H1 (cell line): ENCODE data around the gene PTPRG. TPM values are rescaled to one million over a fixed set of nuclear protein-coding genes. Genes with fewer than 3 reads are reported as not detected.
A peak's percentile ranks its signal among the peaks of the same experiment; 100 is the strongest.

Experiments
- CTCF ChIA-PET: fragments of 300-600 bp; sonication (Branson Sonifier 250); formaldehyde crosslinking; loops from one replicate; lab custom pipeline; 2021; ENCODE audit not compliant: partially characterized antibody; lab: Charles Lee
- POLR2A ChIA-PET: fragments of 300-600 bp; sonication (Branson Sonifier 250); formaldehyde crosslinking; loops from one replicate; lab custom pipeline; 2021; ENCODE audit warnings: inconsistent platforms; ENCODE audit not compliant: partially characterized antibody; lab: Charles Lee
- DNase-seq, 2 experiments: peaks; one replicate each; pipeline versions ENCODE4 v3.0.0 to v3.0.0-alpha.2; 2010 to 2022; ENCODE audit warnings: low spot score in 2 of 2, low read depth in 1 of 2, mixed read lengths in 1 of 2
- FAIRE-seq: peaks from 2 replicates; lab custom pipeline; 2011; peaks lifted over from hg19 to GRCh38; lab: Jason Lieb, UNC
- H2AFZ ChIP-seq: 2 replicates; pipeline ENCODE4 v1.8.1; 2012; ENCODE audit warnings: low read length, inconsistent platforms
- H2AK5ac ChIP-seq: 2 replicates; pipeline ENCODE4 v1.6.1; 2013; ENCODE audit warnings: low read depth, low read length
- H2BK120ac ChIP-seq: replicated peaks from 2 replicates; pipeline ENCODE3; 2013; ENCODE audit warnings: low read depth, low read length, inconsistent platforms
- H2BK12ac ChIP-seq: 2 replicates; pipeline ENCODE4 v1.6.1; 2013; ENCODE audit warnings: low read depth, low read length
- H2BK15ac ChIP-seq: 2 replicates; pipeline ENCODE4 v1.6.1; 2013; ENCODE audit warnings: low read length
- H2BK20ac ChIP-seq: 2 replicates; pipeline ENCODE4 v1.6.1; 2013; ENCODE audit warnings: low read length
- H2BK5ac ChIP-seq: 2 replicates; pipeline ENCODE4 v1.6.1; 2013; ENCODE audit warnings: low read depth, low read length
- H3K14ac ChIP-seq: 2 replicates; pipeline ENCODE4 v1.6.1; 2013; ENCODE audit warnings: inconsistent platforms; ENCODE audit not compliant: insufficient read length
- H3K18ac ChIP-seq: 2 replicates; pipeline ENCODE4 v1.6.1; 2013; ENCODE audit warnings: low read length; ENCODE audit errors: extremely low read depth
- H3K23ac ChIP-seq: 2 replicates; pipeline ENCODE4 v1.6.1; 2013; ENCODE audit warnings: inconsistent platforms; ENCODE audit not compliant: insufficient read length
- H3K23me2 ChIP-seq: 2 replicates; pipeline ENCODE4 v1.6.1; 2013; ENCODE audit warnings: low read depth, low read length
- H3K27ac ChIP-seq: 2 replicates; pipeline ENCODE4 v1.6.1; 2011; ENCODE audit warnings: low read depth, low read length, inconsistent platforms
- H3K27me3 ChIP-seq, 4 experiments: replicated peaks in 1 of 4; 1 replicate in 1 of 4; 2 replicates in 3 of 4; pipeline versions ENCODE4 v1.6.1 to v1.8.1; 2011 to 2013; ENCODE audit warnings: low read length in 3 of 4, mild to moderate bottlenecking in 3 of 4, inconsistent platforms in 2 of 4, mixed read lengths in 2 of 4, moderate library complexity in 1 of 4; ENCODE audit not compliant: control insufficient read depth in 3 of 4, insufficient read depth in 3 of 4; ENCODE audit errors: extremely low read depth in 1 of 4
- H3K36me3 ChIP-seq, 4 experiments: 2 replicates each; pipeline versions ENCODE4 v1.6.1 to v1.8.1; 2011 to 2013; ENCODE audit warnings: mild to moderate bottlenecking in 4 of 4, low read length in 3 of 4, moderate library complexity in 2 of 4, control low read depth in 1 of 4, inconsistent platforms in 1 of 4; ENCODE audit not compliant: insufficient read depth in 4 of 4, control insufficient read depth in 2 of 4
- H3K4ac ChIP-seq: replicated peaks from 2 replicates; pipeline ENCODE3; 2013; ENCODE audit warnings: low read length, low read depth, mixed read lengths, inconsistent platforms; ENCODE audit not compliant: insufficient read length
- H3K4me1 ChIP-seq, 4 experiments: replicated peaks in 1 of 4; 1 replicate in 1 of 4; 2 replicates in 3 of 4; pipeline versions ENCODE4 v1.6.1 to v1.8.1; 2011 to 2013; ENCODE audit warnings: low read length in 3 of 4, inconsistent platforms in 2 of 4, mixed read lengths in 1 of 4; ENCODE audit not compliant: insufficient read depth in 4 of 4, control insufficient read depth in 3 of 4
- H3K4me2 ChIP-seq, 2 experiments: 2 replicates each; pipeline versions ENCODE4 v1.6.1 to v1.8.1; 2011 to 2013; ENCODE audit warnings: low read depth in 2 of 2, low read length in 2 of 2, control low read depth in 1 of 2, inconsistent platforms in 1 of 2, mild to moderate bottlenecking in 1 of 2; ENCODE audit not compliant: insufficient read depth in 1 of 2
- H3K4me3 ChIP-seq, 4 experiments: fragments of 200-600, 300-600 bp in 1 of 4; sonication (generic), shearing (Covaris generic), sonication (Bioruptor Twin) in 1 of 4; 2 replicates each; pipeline versions ENCODE4 v1.5.1 to v1.8.1; 2011 to 2016; ENCODE audit warnings: low read length in 4 of 4, low read depth in 3 of 4, control low read depth in 2 of 4, inconsistent platforms in 2 of 4, mild to moderate bottlenecking in 2 of 4, mixed read lengths in 1 of 4, moderate library complexity in 1 of 4; ENCODE audit not compliant: insufficient read depth in 2 of 4; ENCODE audit errors: extremely low read depth in 1 of 4
- H3K56ac ChIP-seq: replicated peaks from 2 replicates; pipeline ENCODE3; 2013; ENCODE audit warnings: low read depth, mild to moderate bottlenecking, mixed read lengths, low read length, inconsistent platforms; ENCODE audit not compliant: insufficient read length
- H3K79me1 ChIP-seq: 2 replicates; pipeline ENCODE4 v1.6.1; 2013; ENCODE audit warnings: low read depth, low read length, control low read depth
- H3K79me2 ChIP-seq, 2 experiments: 2 replicates each; pipeline versions ENCODE4 v1.6.1 to v1.8.1; 2012 to 2013; ENCODE audit warnings: low read length in 2 of 2, mild to moderate bottlenecking in 2 of 2, inconsistent platforms in 1 of 2; ENCODE audit not compliant: insufficient read depth in 2 of 2, control insufficient read depth in 1 of 2
- H3K9ac ChIP-seq, 4 experiments: replicated peaks in 1 of 4; 1 replicate in 1 of 4; 2 replicates in 3 of 4; pipeline versions ENCODE4 v1.6.1 to v1.8.1; 2011 to 2013; ENCODE audit warnings: low read depth in 3 of 4, low read length in 3 of 4, control low read depth in 2 of 4, mild to moderate bottlenecking in 2 of 4, moderate library complexity in 2 of 4, inconsistent platforms in 1 of 4; ENCODE audit errors: extremely low read depth in 1 of 4
- H3K9me3 ChIP-seq, 2 experiments: 2 replicates each; pipeline versions ENCODE4 v1.6.1 to v1.8.1; 2012 to 2013; ENCODE audit warnings: mild to moderate bottlenecking in 2 of 2, moderate library complexity in 2 of 2, control low read depth in 1 of 2, inconsistent platforms in 1 of 2, low read depth in 1 of 2, low read length in 1 of 2, mixed read lengths in 1 of 2; ENCODE audit not compliant: insufficient read depth in 2 of 2
- H4K20me1 ChIP-seq, 2 experiments: replicated peaks in 1 of 2; 2 replicates each; pipeline versions ENCODE3 to v1.8.1; 2011 to 2013; ENCODE audit warnings: inconsistent platforms in 2 of 2, low read length in 2 of 2, mild to moderate bottlenecking in 1 of 2; ENCODE audit not compliant: insufficient read depth in 2 of 2, control insufficient read depth in 1 of 2
- H4K5ac ChIP-seq: 2 replicates; pipeline ENCODE4 v1.6.1; 2013; ENCODE audit warnings: low read length, low read depth, mixed read lengths, inconsistent platforms; ENCODE audit not compliant: insufficient read length
- H4K8ac ChIP-seq: 2 replicates; pipeline ENCODE4 v1.8.0; 2013; ENCODE audit warnings: mild to moderate bottlenecking, moderate library complexity, low read length, inconsistent platforms; ENCODE audit not compliant: insufficient read depth; ENCODE audit errors: extremely low read depth
- H4K91ac ChIP-seq: replicated peaks from 2 replicates; pipeline ENCODE3; 2013; ENCODE audit warnings: low read length, mixed read lengths, inconsistent platforms; ENCODE audit not compliant: insufficient read length
- ASH2L ChIP-seq: fragments of 200-600, 300-600 bp; sonication (generic); IDR thresholded peaks from one replicate; pipeline ENCODE4 v1.7.1; 2017; ENCODE audit warnings: low read length
- CEBPB ChIP-seq: IDR thresholded peaks from 2 replicates; pipeline ENCODE4 v1.6.1; 2012; ENCODE audit warnings: low read depth, low read length
- PHF8 ChIP-seq: fragments of 200-600 bp; sonication (generic); conservative IDR thresholded peaks from 2 replicates; pipeline ENCODE4 v1.7.1; 2012; ENCODE audit warnings: low read depth, mild to moderate bottlenecking, inconsistent platforms, low read length, moderate library complexity
- POLR2A ChIP-seq, 2 experiments: IDR thresholded peaks; 1 replicate in 1 of 2; 2 replicates in 1 of 2; pipeline ENCODE4 v1.6.1; 2011; ENCODE audit warnings: low read depth in 2 of 2, low read length in 2 of 2, mild to moderate bottlenecking in 2 of 2; ENCODE audit errors: control extremely low read depth in 1 of 2
- RAD21 ChIP-seq, 2 experiments: IDR thresholded peaks in 1 of 2; conservative IDR thresholded peaks in 1 of 2; 2 replicates each; pipeline ENCODE4 v1.6.1; 2011; ENCODE audit warnings: low read depth in 2 of 2, low read length in 2 of 2, improper control_type of control experiment in 1 of 2, inconsistent platforms in 1 of 2, mild to moderate bottlenecking in 1 of 2, moderate library complexity in 1 of 2
- SIRT6 ChIP-seq: IDR thresholded peaks from one replicate; pipeline ENCODE4 v1.7.1; 2012; ENCODE audit warnings: low read length, inconsistent platforms
- SP2 ChIP-seq: IDR thresholded peaks from 2 replicates; pipeline ENCODE4 v1.6.1; 2012; ENCODE audit warnings: mild to moderate bottlenecking, low read length, inconsistent platforms
- YY1 ChIP-seq: IDR thresholded peaks from 2 replicates; pipeline ENCODE4 v1.6.1; 2011; ENCODE audit warnings: low read depth, mild to moderate bottlenecking, low read length
- WGBS, 2 experiments: shearing (Covaris generic) in 1 of 2; methylation state at CpG; one replicate each; pipeline versions ENCODE4 v1.1.6 to v1.1.7; 2013 to 2015; ENCODE audit warnings: low lambda C conversion rate in 2 of 2, mixed read lengths in 2 of 2, inconsistent platforms in 1 of 2, low coverage in 1 of 2, missing lambda C conversion rate in 1 of 2; ENCODE audit not compliant: insufficient replicate concordance in 2 of 2, insufficient coverage in 1 of 2, insufficient read length in 1 of 2; ENCODE audit errors: extremely low coverage in 1 of 2, missing lambda C conversion rate in 1 of 2; 5-methylcytosine and 5-hydroxymethylcytosine counted together
- polyA plus RNA-seq, 7 experiments: library from polyadenylated mRNA; depleted of rRNA in 3 of 7; stranded (reverse) in 5 of 7; unstranded in 2 of 7; fragments of >200 nt in 5 of 7; fragments of 200-250 nt in 2 of 7; gene quantifications; 1 replicate in 5 of 7; 2 replicates in 1 of 7; 4 replicates in 1 of 7; pipeline versions ENCODE4 v1.2.1 to v1.2.3, GENCODE V29; 2011 to 2013; ENCODE audit warnings: missing spikeins in 2 of 7, mixed read lengths in 2 of 7
- total RNA-seq: library from RNA; stranded (reverse); fragmentation: NEBNext Ultra II Directional; extraction: Animal tissue kit (Norgen Biotek cat#: 25700); gene quantifications from 2 replicates; pipeline ENCODE4 v1.2.1, GENCODE V29; 2021

The PTPRG gene
- total and polyA plus RNA-seq, 2 of the 8 experiments (the other 6 are each of a cell fraction or from before 2014, with no cell fraction given): 23.3 to 96.2 TPM

DNA sequence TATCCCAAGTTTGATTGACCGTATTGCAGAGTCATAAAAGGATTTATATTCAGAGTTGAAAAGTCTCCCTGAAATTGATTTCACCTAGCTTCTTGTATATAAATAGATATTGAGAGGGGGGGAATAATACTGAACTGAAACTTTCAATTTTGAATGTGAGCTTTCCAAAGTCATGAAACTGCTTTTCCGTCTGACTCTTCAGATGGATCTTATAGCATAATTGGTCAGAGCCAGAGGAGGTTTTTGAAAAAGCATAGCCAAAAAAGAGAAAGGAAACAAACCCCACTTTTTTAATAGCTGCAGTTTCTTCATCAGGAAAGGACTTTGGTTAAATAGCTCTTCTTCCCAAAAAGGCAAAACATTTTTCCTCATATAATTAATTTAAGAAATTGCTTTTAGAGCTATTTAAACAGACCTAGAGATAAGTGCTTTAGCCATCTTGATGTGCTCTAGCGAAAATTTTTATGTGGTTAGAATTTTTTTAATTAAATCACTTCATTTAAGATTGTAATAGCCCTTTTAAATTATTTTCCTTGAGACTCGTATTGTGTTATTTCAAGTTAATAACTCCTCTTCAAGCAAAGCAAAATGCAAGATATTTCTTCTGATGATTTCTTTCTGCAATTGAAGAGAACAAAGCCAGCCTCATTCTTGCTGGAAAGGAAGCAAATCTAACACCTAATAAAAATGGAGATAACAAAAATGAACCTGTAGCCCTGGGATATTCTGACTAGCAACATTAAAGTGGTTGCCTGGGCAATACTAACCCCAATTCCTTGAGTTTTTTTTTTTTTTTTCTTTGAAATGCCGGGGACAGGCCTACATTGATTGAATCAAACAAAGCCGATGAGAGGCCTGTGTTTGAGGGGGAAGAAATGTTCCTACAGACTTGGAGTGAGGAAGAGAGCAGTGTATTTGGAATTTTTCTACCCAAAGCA, 173.6 kb downstream of the PTPRG start:
- Histone ChIP-seq H2BK20ac (no peak overlapping the region), H3K23me2 (no peaks in the 10 kb centered on the region), H3K79me1 (peaks cover 5% of the 10 kb centered on the region; the same call in 1 of the 2 replicates), H3K9ac (no peak overlapping the region), H3K56ac (no peak overlapping the region), H3K4me3 (no peak overlapping the region), H3K14ac (no peak overlapping the region), H3K4me1 (peaks cover 0 to 8% (median 6%) of the 10 kb centered on the region in 4 experiments; a peak in 5 of 7 replicates), H4K91ac (no peak overlapping the region), H4K5ac (peak overlapping the region; percentile 44), H3K23ac (no peak overlapping the region), H3K79me2 (peaks cover 3 to 90% of the 10 kb centered on the region in 2 experiments; a peak in 3 of 4 replicates), H4K8ac (no peak overlapping the region), H3K4ac (no peak overlapping the region), H3K4me2 (no peak overlapping the region), H2BK120ac (no peak overlapping the region), H3K27me3 (no peaks in the 10 kb centered on the region), H3K36me3 (no peaks in the 10 kb centered on the region), H2BK12ac (no peak overlapping the region), H2BK15ac (no peak overlapping the region), H3K18ac (no peak overlapping the region), H4K20me1 (peaks cover 0 to 2% of the 10 kb centered on the region in 2 experiments), H2AFZ (no peak overlapping the region), H3K27ac (no peak overlapping the region), H3K9me3 (no peaks in the 10 kb centered on the region), H2AK5ac (no peak overlapping the region), H2BK5ac (no peak overlapping the region)
- ChIA-PET CTCF (no interaction called here), POLR2A (interaction anchor here (0.7 kb wide), 1 partner anchor 600 kb away, joined by 3 read pairs; no protein-coding TSS in a partner anchor)
- WGBS, 2 experiments: 69% methylated on average over 6 of the region's 6 CpGs; no CpG with 5 or more reads in 1 of the 2 experiments
- no peak for FAIRE-seq
- DNase-seq: no peak
- TF ChIP-seq SP2: no peak
- TF ChIP-seq SIRT6: no peak
- no peak for TF ChIP-seq RAD21 (IDR thresholded peaks at IDR 0.05 in 1 of 2, conservative IDR thresholded peaks at IDR 0.05 in 1 of 2; ENCODE audit: low read depth in 2 of 2, low read length in 2 of 2)
- TF ChIP-seq ASH2L: no peak
- TF ChIP-seq POLR2A (IDR thresholded peaks at IDR 0.05; ENCODE audit: control extremely low read depth in 1 of 2, low read depth in 2 of 2, low read length in 2 of 2): no peak
- TF ChIP-seq YY1: no peak
- no peak for TF ChIP-seq PHF8
- TF ChIP-seq CEBPB: no peak
